ENCODE results near the gene CENPP.
A peak's percentile ranks its signal among the peaks of the same experiment; 100 is the strongest.

Gene CENPP

DNA sequence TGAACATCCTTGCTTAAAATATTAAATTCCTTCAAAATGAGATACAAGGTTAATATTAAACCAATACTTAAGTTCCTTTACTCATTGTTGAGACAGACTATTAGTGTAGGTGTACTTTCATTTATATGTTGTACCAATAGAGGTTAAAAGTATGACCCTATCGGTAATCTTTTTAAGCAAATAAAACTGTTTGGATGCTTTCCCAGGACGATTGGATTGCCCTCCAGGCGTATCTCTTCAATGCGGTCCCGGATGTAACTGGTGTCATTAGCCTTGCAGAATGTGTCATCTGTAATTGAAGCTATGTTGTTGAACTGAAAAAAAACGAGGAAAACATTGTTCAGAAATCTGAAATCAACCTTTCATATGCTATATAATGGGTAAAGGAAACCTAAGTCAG lies 59.7 kb downstream of the CENPP start:
- H3K36me3 ChIP-seq (ENCODE audit: insufficient read depth, low read length): no peaks in the 10 kb centered on the region
- H3K4me3 ChIP-seq (ENCODE audit: low read depth in 1 of 2, low read length in 2 of 2): no peak overlapping the region
- peak overlapping the region; percentile 29 for H3K27ac ChIP-seq (ENCODE audit: low read depth, low read length)
- H3K4me1 ChIP-seq (ENCODE audit: insufficient read depth, low read length): peaks cover 10% of the 10 kb centered on the region
- no peaks in the 10 kb centered on the region for H3K9me3 ChIP-seq (ENCODE audit: low read length)
- no peaks in the 10 kb centered on the region for H3K27me3 ChIP-seq (ENCODE audit: control insufficient read depth in 1 of 2, insufficient read depth in 2 of 2, low read length in 2 of 2)
- H3K9ac ChIP-seq (ENCODE audit: low read length): no peak overlapping the region

DNA sequence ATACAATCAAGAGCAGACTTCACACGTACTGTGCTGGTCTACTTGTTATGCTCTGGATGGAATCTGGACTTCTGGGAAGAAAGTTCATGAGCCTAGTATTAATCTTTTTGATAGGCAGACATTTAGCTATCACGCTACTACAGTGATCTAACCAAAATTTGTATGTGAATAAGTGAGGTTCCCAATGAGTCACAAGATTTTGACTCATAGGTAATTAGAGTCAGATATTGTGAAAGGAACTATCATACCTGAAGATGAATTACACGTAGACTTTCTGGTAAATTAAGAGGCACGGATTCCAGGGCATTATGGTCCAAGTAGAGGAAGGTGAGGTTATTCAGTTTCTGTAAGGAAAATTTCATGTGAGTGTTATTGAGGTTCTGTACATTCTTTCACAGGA lies 60.2 kb downstream of the CENPP start:
- Histone ChIP-seq H3K27ac (ENCODE audit: low read depth, low read length) (no peak overlapping the region), H3K4me3 (ENCODE audit: low read depth in 1 of 2, low read length in 2 of 2) (no peak overlapping the region), H3K9me3 (ENCODE audit: low read length) (no peaks in the 10 kb centered on the region), H3K9ac (ENCODE audit: low read length) (no peak overlapping the region), H3K27me3 (ENCODE audit: control insufficient read depth in 1 of 2, insufficient read depth in 2 of 2, low read length in 2 of 2) (no peaks in the 10 kb centered on the region), H3K4me1 (ENCODE audit: insufficient read depth, low read length) (peaks cover 11% of the 10 kb centered on the region), H3K36me3 (ENCODE audit: insufficient read depth, low read length) (no peaks in the 10 kb centered on the region)

DNA sequence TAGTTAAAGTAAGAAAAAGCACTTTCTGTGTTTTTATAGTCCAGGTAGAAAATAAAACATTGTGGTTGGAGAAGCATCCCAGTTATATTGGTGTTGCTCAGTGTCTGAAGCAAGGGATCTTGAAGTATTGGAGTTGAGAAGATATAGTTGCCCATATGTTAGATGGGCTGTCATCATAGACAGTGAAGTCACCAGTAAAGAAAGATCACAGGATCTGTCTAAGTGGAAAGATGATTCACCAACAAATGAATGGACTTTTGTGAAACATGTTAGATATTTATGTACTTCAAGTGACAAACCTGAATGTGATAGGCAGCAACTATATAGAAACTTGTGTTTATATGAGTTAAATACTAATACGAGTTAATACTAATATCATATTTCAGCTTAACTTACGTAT lies 66.9 kb downstream of the CENPP start:
- Histone ChIP-seq H3K9ac (ENCODE audit: low read length) (no peak overlapping the region), H3K4me3 (ENCODE audit: low read depth in 1 of 2, low read length in 2 of 2) (no peak overlapping the region), H3K27ac (ENCODE audit: low read depth, low read length) (no peak overlapping the region), H3K9me3 (ENCODE audit: low read length) (no peaks in the 10 kb centered on the region), H3K27me3 (ENCODE audit: control insufficient read depth in 1 of 2, insufficient read depth in 2 of 2, low read length in 2 of 2) (no peaks in the 10 kb centered on the region), H3K36me3 (ENCODE audit: insufficient read depth, low read length) (no peaks in the 10 kb centered on the region), H3K4me1 (ENCODE audit: insufficient read depth, low read length) (peaks cover 25% of the 10 kb centered on the region)

DNA sequence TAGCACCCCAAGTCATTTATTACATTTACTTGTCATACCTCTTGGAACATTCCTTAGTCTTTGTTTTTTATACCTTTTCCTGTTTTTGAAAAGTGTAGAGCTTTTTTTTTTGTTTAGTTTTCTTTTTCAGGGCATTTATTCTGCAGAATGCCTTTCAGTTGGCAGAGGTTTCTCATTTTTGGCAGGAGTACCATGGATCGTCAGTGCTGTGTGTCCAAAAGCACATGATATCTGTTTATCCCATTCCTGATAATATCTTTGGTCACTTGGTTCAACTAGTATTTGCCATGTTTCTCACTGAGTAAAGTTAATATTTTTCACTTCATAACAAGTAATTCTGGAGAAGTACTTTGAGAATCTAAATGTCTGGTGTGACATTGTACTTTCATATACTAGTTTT lies 67.9 kb downstream of the CENPP start:
- Histone ChIP-seq H3K9me3 (ENCODE audit: low read length) (no peaks in the 10 kb centered on the region), H3K27ac (ENCODE audit: low read depth, low read length) (no peak overlapping the region), H3K9ac (ENCODE audit: low read length) (no peak overlapping the region), H3K4me3 (ENCODE audit: low read depth in 1 of 2, low read length in 2 of 2) (peak overlapping the region in 1 of 2 donors; percentile 7), H3K36me3 (ENCODE audit: insufficient read depth, low read length) (no peaks in the 10 kb centered on the region), H3K27me3 (ENCODE audit: control insufficient read depth in 1 of 2, insufficient read depth in 2 of 2, low read length in 2 of 2) (no peaks in the 10 kb centered on the region), H3K4me1 (ENCODE audit: insufficient read depth, low read length) (peaks cover 25% of the 10 kb centered on the region)

DNA sequence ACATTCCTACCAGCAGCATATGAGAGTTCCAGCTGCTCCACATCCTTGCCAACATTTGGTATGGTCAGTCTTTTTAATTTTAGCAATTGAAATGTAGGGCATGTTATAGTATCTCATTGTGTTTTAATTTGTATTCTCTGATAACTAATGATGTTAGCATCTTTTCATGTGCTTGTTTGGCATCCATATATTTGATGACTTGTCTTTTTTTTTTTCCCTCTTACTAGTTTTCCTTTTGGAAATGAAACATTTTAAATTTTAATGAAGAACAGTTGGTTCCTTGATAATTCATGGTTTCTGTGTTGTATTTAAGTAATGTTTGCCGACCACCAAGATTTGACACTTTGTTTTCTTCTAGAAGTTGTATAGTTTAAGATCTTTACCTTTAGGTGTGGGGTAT lies 69.9 kb downstream of the CENPP start:
- H3K27ac ChIP-seq (ENCODE audit: low read depth, low read length): no peak overlapping the region
- H3K36me3 ChIP-seq (ENCODE audit: insufficient read depth, low read length): no peaks in the 10 kb centered on the region
- no peak overlapping the region for H3K9ac ChIP-seq (ENCODE audit: low read length)
- no peaks in the 10 kb centered on the region for H3K9me3 ChIP-seq (ENCODE audit: low read length)
- no peak overlapping the region for H3K4me3 ChIP-seq (ENCODE audit: low read depth in 1 of 2, low read length in 2 of 2)
- no peaks in the 10 kb centered on the region for H3K27me3 ChIP-seq (ENCODE audit: control insufficient read depth in 1 of 2, insufficient read depth in 2 of 2, low read length in 2 of 2)
- peaks cover 14% of the 10 kb centered on the region for H3K4me1 ChIP-seq (ENCODE audit: insufficient read depth, low read length)

DNA sequence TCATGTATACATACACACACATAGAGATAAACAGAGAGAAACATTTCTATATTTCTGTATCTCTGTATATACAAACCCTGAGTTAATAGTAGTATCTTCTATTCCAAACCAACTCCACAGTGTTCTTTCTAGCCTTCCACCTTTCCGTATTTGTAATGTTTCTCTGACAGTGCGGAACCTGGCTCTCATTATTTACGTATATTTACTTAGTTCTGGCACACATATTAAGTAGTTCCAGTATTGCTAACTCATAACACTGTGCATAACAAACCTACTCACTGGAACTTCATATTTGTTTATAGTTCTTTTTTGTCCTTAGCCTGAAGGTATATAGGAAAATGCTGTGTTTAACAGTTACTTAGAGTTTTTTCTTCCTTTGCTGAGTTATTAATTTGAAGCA lies 72.1 kb downstream of the CENPP start:
- H3K36me3 ChIP-seq (ENCODE audit: insufficient read depth, low read length): no peaks in the 10 kb centered on the region
- H3K4me3 ChIP-seq (ENCODE audit: low read depth in 1 of 2, low read length in 2 of 2): no peak overlapping the region
- no peak overlapping the region for H3K9ac ChIP-seq (ENCODE audit: low read length)
- peak overlapping the region; percentile 49 for H3K27ac ChIP-seq (ENCODE audit: low read depth, low read length)
- H3K4me1 ChIP-seq (ENCODE audit: insufficient read depth, low read length): peaks cover 25% of the 10 kb centered on the region
- no peaks in the 10 kb centered on the region for H3K9me3 ChIP-seq (ENCODE audit: low read length)
- no peaks in the 10 kb centered on the region for H3K27me3 ChIP-seq (ENCODE audit: control insufficient read depth in 1 of 2, insufficient read depth in 2 of 2, low read length in 2 of 2)

DNA sequence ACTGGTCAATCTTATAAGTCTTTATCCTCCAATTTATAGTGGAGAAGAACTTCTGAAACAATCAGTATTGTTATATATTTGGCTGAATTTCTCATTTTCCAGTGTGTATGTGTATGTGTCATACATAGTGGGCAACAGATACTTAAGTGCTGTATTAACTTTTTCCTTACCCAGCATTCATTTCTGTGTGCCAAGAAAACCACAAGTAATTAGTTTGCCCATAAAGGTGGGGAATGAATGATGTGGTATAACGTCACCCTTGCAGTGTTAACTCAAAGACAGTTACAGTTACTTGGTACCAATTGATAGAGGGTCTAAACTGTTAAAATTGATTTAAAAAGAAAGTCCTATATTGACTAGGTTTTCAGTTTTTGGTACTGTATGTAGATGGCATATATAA lies 76.6 kb downstream of the CENPP start:
- peak overlapping the region; percentile 7 for H3K27ac ChIP-seq (ENCODE audit: low read depth, low read length)

DNA sequence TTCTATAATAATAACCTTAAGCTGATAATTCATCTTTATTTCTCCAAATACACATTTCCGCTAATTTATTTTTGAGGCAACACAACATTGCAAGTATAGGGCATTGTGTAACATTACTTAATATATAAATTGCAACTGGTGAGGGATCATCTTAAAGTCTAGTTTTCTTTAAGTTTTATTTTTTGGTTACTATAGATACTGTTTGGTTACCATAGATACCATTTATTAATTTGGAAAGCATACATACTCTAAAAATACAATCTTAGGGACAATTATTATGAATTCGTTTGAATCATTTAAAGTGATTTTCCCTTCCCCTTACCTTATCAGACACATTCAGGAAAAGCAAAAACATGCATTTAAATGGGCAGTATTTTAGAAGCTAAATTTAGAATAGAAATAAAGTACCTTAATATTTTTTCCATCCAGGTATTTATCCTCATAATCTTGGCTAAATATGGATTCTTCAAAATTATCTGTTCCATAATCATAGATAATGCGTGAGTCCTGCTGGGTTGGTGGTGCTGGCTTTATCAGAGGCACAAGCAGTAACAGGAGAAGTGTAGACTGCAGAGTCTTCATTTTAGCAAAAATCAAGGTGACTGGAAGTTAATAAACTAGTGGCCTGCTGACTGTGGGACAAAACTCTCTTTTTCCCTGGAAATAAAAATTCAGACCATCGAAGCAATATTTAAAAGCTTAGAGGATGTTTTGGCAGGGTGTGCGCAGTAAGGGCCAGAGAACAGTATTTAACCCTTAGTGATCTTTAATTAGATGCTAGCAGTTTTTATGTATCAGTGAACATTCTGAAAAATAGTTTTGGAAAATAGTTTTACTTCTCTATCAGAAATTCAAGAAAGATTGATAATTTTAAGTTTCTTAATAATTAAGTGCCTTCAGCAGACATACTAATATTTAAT lies 77.3 kb downstream of the CENPP start:
- no peaks in the 10 kb centered on the region for H3K9me3 ChIP-seq (ENCODE audit: low read length)
- peaks cover 31% of the 10 kb centered on the region for H3K4me1 ChIP-seq (ENCODE audit: insufficient read depth, low read length)
- H3K27ac ChIP-seq (ENCODE audit: low read depth, low read length): peak overlapping the region; percentile 7
- peak overlapping the region; percentile 11 for H3K9ac ChIP-seq (ENCODE audit: low read length)
- no peaks in the 10 kb centered on the region for H3K36me3 ChIP-seq (ENCODE audit: insufficient read depth, low read length)
- H3K4me3 ChIP-seq (ENCODE audit: low read depth in 1 of 2, low read length in 2 of 2): peak overlapping the region in 1 of 2 donors; percentile 39
- H3K27me3 ChIP-seq (ENCODE audit: control insufficient read depth in 1 of 2, insufficient read depth in 2 of 2, low read length in 2 of 2): no peaks in the 10 kb centered on the region

More for the DNA sequence above, 76.6 kb downstream of the CENPP start:
- H3K36me3 ChIP-seq (ENCODE audit: insufficient read depth, low read length): no peaks in the 10 kb centered on the region
- peak overlapping the region in 1 of 2 donors; percentile 39 for H3K4me3 ChIP-seq (ENCODE audit: low read depth in 1 of 2, low read length in 2 of 2)
- peaks cover 31% of the 10 kb centered on the region for H3K4me1 ChIP-seq (ENCODE audit: insufficient read depth, low read length)
- no peak overlapping the region for H3K9ac ChIP-seq (ENCODE audit: low read length)
- no peaks in the 10 kb centered on the region for H3K27me3 ChIP-seq (ENCODE audit: control insufficient read depth in 1 of 2, insufficient read depth in 2 of 2, low read length in 2 of 2)
- H3K9me3 ChIP-seq (ENCODE audit: low read length): no peaks in the 10 kb centered on the region

DNA sequence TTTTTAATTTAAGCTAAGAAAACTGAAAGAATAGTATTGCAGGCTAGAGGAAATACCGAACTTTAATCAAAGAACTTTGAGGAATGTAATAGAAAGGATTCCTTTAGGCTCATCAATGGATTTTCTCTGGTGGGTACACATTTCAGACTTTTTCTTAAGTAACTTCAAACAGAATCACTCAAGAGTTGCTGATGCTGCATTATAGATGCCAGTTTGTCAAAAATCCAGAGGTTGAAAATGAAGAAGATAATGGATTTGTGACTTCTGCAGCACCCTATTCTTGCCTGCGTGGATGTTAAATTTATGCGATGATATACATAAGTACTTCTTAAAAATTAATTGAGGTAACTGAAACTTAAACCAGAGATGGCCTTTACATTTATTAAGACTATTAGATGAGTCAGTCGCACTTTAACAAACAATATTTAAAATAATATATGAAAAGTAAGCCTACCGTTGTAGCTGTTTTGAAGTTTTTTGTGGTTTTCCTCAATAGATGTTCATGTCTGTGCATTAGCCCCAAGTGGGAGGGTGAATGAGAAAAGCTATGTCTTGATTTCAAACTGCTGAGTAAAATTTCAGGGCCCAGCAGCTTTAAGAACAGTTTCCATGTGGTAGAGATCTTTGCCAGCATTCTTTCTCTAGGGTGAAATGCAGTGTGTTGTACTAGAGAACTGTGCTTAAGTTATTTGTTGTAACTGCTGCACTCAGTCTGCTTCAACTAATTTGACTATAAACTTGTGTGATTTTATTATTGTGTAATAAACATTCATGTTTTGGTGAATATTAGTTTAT lies 78.5 kb downstream of the CENPP start, which contains the start of gene OGN:
OGN (minus strand) TSS at position 537 of the 795 bp plus-strand sequence. CDS start 1,171 bp downstream, outside the sequence.
- peaks cover 31% of the 10 kb centered on the region for H3K4me1 ChIP-seq (ENCODE audit: insufficient read depth, low read length)
- no peaks in the 10 kb centered on the region for H3K36me3 ChIP-seq (ENCODE audit: insufficient read depth, low read length)
- no peaks in the 10 kb centered on the region for H3K9me3 ChIP-seq (ENCODE audit: low read length)
- H3K9ac ChIP-seq (ENCODE audit: low read length): peak within 1 kb of the TSS; percentile 14
- peak within 1 kb of the TSS; percentile 54 for H3K27ac ChIP-seq (ENCODE audit: low read depth, low read length)
- H3K27me3 ChIP-seq (ENCODE audit: control insufficient read depth in 1 of 2, insufficient read depth in 2 of 2, low read length in 2 of 2): no peaks in the 10 kb centered on the region
- peak within 1 kb of the TSS in 1 of 2 donors; percentile 39 for H3K4me3 ChIP-seq (ENCODE audit: low read depth in 1 of 2, low read length in 2 of 2)

DNA sequence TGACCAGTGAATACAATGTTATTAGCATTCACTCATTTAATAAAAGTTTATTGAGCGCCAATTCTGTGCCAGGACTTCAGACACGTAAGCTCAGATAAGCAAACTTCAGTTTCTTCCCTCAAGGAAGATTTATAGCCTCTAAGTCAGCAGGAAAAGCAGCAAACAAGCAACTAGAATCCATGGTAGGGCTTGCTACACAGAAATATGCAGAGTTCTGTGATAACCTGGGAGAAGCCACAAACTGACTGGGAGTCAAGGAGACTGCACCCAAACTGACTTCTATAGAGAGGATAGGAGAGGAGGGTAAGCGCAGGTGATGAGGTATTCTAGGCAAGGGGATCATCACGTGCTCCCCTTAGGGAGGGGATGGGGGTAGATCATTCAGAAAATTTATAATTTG lies 80.1 kb downstream of the CENPP start:
- Histone ChIP-seq H3K4me3 (ENCODE audit: low read depth in 1 of 2, low read length in 2 of 2) (peak overlapping the region in 1 of 2 donors; percentile 33), H3K27ac (ENCODE audit: low read depth, low read length) (peak overlapping the region; percentile 16), H3K36me3 (ENCODE audit: insufficient read depth, low read length) (no peaks in the 10 kb centered on the region), H3K27me3 (ENCODE audit: control insufficient read depth in 1 of 2, insufficient read depth in 2 of 2, low read length in 2 of 2) (no peaks in the 10 kb centered on the region), H3K9me3 (ENCODE audit: low read length) (no peaks in the 10 kb centered on the region), H3K9ac (ENCODE audit: low read length) (no peak overlapping the region), H3K4me1 (ENCODE audit: insufficient read depth, low read length) (peaks cover 42% of the 10 kb centered on the region)

DNA sequence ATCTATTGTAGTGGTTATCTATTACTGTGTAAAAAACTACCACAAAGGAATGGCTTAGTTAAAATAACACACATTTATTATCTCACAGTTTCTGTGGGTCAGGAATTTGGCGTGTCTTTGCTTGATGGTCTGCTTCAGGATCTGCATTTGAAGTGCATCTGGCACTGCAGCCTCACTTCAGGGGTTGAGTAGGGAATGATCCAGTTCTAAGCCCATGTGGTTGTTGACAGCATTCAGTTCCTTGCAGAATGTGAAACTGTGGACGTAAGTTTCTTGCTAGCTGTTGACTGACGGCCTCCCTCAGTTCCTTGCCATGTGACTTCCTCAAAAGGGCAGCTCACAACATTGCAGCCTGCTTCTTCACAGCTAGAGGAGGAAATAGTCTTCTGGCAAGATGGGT lies 80.7 kb downstream of the CENPP start:
- H3K4me3 ChIP-seq (ENCODE audit: low read depth in 1 of 2, low read length in 2 of 2): peak overlapping the region in 1 of 2 donors; percentile 33

More for the DNA sequence above, 80.7 kb downstream of the CENPP start:
- Histone ChIP-seq H3K4me1 (ENCODE audit: insufficient read depth, low read length) (peaks cover 39% of the 10 kb centered on the region), H3K9ac (ENCODE audit: low read length) (no peak overlapping the region), H3K27me3 (ENCODE audit: control insufficient read depth in 1 of 2, insufficient read depth in 2 of 2, low read length in 2 of 2) (no peaks in the 10 kb centered on the region), H3K27ac (ENCODE audit: low read depth, low read length) (peak overlapping the region; percentile 16), H3K9me3 (ENCODE audit: low read length) (no peaks in the 10 kb centered on the region), H3K36me3 (ENCODE audit: insufficient read depth, low read length) (no peaks in the 10 kb centered on the region)

All from muscle layer of colon (tissue), 2 donors.